H1 (cell line): ENCODE data around the gene ZNF385D. TPM values are rescaled to one million over a fixed set of nuclear protein-coding genes. Genes with fewer than 3 reads are reported as not detected.

ENCODE experiments used
- CTCF ChIA-PET: fragments of 300-600 bp; sonication (Branson Sonifier 250); formaldehyde crosslinking; loops from one replicate; lab custom pipeline; 2021; ENCODE audit not compliant: partially characterized antibody; lab: Charles Lee
- POLR2A ChIA-PET: fragments of 300-600 bp; sonication (Branson Sonifier 250); formaldehyde crosslinking; loops from one replicate; lab custom pipeline; 2021; ENCODE audit warnings: inconsistent platforms; ENCODE audit not compliant: partially characterized antibody; lab: Charles Lee
- DNase-seq, 2 experiments: peaks; one replicate each; pipeline versions ENCODE4 v3.0.0 to v3.0.0-alpha.2; 2010 to 2022; ENCODE audit warnings: low spot score in 2 of 2, low read depth in 1 of 2, mixed read lengths in 1 of 2
- FAIRE-seq: peaks from 2 replicates; lab custom pipeline; 2011; peaks lifted over from hg19 to GRCh38; lab: Jason Lieb, UNC
- H2AFZ ChIP-seq: 2 replicates; pipeline ENCODE4 v1.8.1; 2012; ENCODE audit warnings: low read length, inconsistent platforms
- H2AK5ac ChIP-seq: 2 replicates; pipeline ENCODE4 v1.6.1; 2013; ENCODE audit warnings: low read depth, low read length
- H2BK120ac ChIP-seq: replicated peaks from 2 replicates; pipeline ENCODE3; 2013; ENCODE audit warnings: low read depth, low read length, inconsistent platforms
- H2BK12ac ChIP-seq: 2 replicates; pipeline ENCODE4 v1.6.1; 2013; ENCODE audit warnings: low read depth, low read length
- H2BK15ac ChIP-seq: 2 replicates; pipeline ENCODE4 v1.6.1; 2013; ENCODE audit warnings: low read length
- H2BK20ac ChIP-seq: 2 replicates; pipeline ENCODE4 v1.6.1; 2013; ENCODE audit warnings: low read length
- H2BK5ac ChIP-seq: 2 replicates; pipeline ENCODE4 v1.6.1; 2013; ENCODE audit warnings: low read depth, low read length
- H3K14ac ChIP-seq: 2 replicates; pipeline ENCODE4 v1.6.1; 2013; ENCODE audit warnings: inconsistent platforms; ENCODE audit not compliant: insufficient read length
- H3K18ac ChIP-seq: 2 replicates; pipeline ENCODE4 v1.6.1; 2013; ENCODE audit warnings: low read length; ENCODE audit errors: extremely low read depth
- H3K23ac ChIP-seq: 2 replicates; pipeline ENCODE4 v1.6.1; 2013; ENCODE audit warnings: inconsistent platforms; ENCODE audit not compliant: insufficient read length
- H3K23me2 ChIP-seq: 2 replicates; pipeline ENCODE4 v1.6.1; 2013; ENCODE audit warnings: low read depth, low read length
- H3K27ac ChIP-seq: 2 replicates; pipeline ENCODE4 v1.6.1; 2011; ENCODE audit warnings: low read depth, low read length, inconsistent platforms
- H3K27me3 ChIP-seq, 4 experiments: replicated peaks in 1 of 4; 1 replicate in 1 of 4; 2 replicates in 3 of 4; pipeline versions ENCODE4 v1.6.1 to v1.8.1; 2011 to 2013; ENCODE audit warnings: low read length in 3 of 4, mild to moderate bottlenecking in 3 of 4, inconsistent platforms in 2 of 4, mixed read lengths in 2 of 4, moderate library complexity in 1 of 4; ENCODE audit not compliant: control insufficient read depth in 3 of 4, insufficient read depth in 3 of 4; ENCODE audit errors: extremely low read depth in 1 of 4
- H3K36me3 ChIP-seq, 4 experiments: 2 replicates each; pipeline versions ENCODE4 v1.6.1 to v1.8.1; 2011 to 2013; ENCODE audit warnings: mild to moderate bottlenecking in 4 of 4, low read length in 3 of 4, moderate library complexity in 2 of 4, control low read depth in 1 of 4, inconsistent platforms in 1 of 4; ENCODE audit not compliant: insufficient read depth in 4 of 4, control insufficient read depth in 2 of 4
- H3K4ac ChIP-seq: replicated peaks from 2 replicates; pipeline ENCODE3; 2013; ENCODE audit warnings: low read length, low read depth, mixed read lengths, inconsistent platforms; ENCODE audit not compliant: insufficient read length
- H3K4me1 ChIP-seq, 4 experiments: replicated peaks in 1 of 4; 1 replicate in 1 of 4; 2 replicates in 3 of 4; pipeline versions ENCODE4 v1.6.1 to v1.8.1; 2011 to 2013; ENCODE audit warnings: low read length in 3 of 4, inconsistent platforms in 2 of 4, mixed read lengths in 1 of 4; ENCODE audit not compliant: insufficient read depth in 4 of 4, control insufficient read depth in 3 of 4
- H3K4me2 ChIP-seq, 2 experiments: 2 replicates each; pipeline versions ENCODE4 v1.6.1 to v1.8.1; 2011 to 2013; ENCODE audit warnings: low read depth in 2 of 2, low read length in 2 of 2, control low read depth in 1 of 2, inconsistent platforms in 1 of 2, mild to moderate bottlenecking in 1 of 2; ENCODE audit not compliant: insufficient read depth in 1 of 2
- H3K4me3 ChIP-seq, 4 experiments: fragments of 200-600, 300-600 bp in 1 of 4; sonication (generic), shearing (Covaris generic), sonication (Bioruptor Twin) in 1 of 4; 2 replicates each; pipeline versions ENCODE4 v1.5.1 to v1.8.1; 2011 to 2016; ENCODE audit warnings: low read length in 4 of 4, low read depth in 3 of 4, control low read depth in 2 of 4, inconsistent platforms in 2 of 4, mild to moderate bottlenecking in 2 of 4, mixed read lengths in 1 of 4, moderate library complexity in 1 of 4; ENCODE audit not compliant: insufficient read depth in 2 of 4; ENCODE audit errors: extremely low read depth in 1 of 4
- H3K56ac ChIP-seq: replicated peaks from 2 replicates; pipeline ENCODE3; 2013; ENCODE audit warnings: low read depth, mild to moderate bottlenecking, mixed read lengths, low read length, inconsistent platforms; ENCODE audit not compliant: insufficient read length
- H3K79me1 ChIP-seq: 2 replicates; pipeline ENCODE4 v1.6.1; 2013; ENCODE audit warnings: low read depth, low read length, control low read depth
- H3K79me2 ChIP-seq, 2 experiments: 2 replicates each; pipeline versions ENCODE4 v1.6.1 to v1.8.1; 2012 to 2013; ENCODE audit warnings: low read length in 2 of 2, mild to moderate bottlenecking in 2 of 2, inconsistent platforms in 1 of 2; ENCODE audit not compliant: insufficient read depth in 2 of 2, control insufficient read depth in 1 of 2
- H3K9ac ChIP-seq, 4 experiments: replicated peaks in 1 of 4; 1 replicate in 1 of 4; 2 replicates in 3 of 4; pipeline versions ENCODE4 v1.6.1 to v1.8.1; 2011 to 2013; ENCODE audit warnings: low read depth in 3 of 4, low read length in 3 of 4, control low read depth in 2 of 4, mild to moderate bottlenecking in 2 of 4, moderate library complexity in 2 of 4, inconsistent platforms in 1 of 4; ENCODE audit errors: extremely low read depth in 1 of 4
- H3K9me3 ChIP-seq, 2 experiments: 2 replicates each; pipeline versions ENCODE4 v1.6.1 to v1.8.1; 2012 to 2013; ENCODE audit warnings: mild to moderate bottlenecking in 2 of 2, moderate library complexity in 2 of 2, control low read depth in 1 of 2, inconsistent platforms in 1 of 2, low read depth in 1 of 2, low read length in 1 of 2, mixed read lengths in 1 of 2; ENCODE audit not compliant: insufficient read depth in 2 of 2
- H4K20me1 ChIP-seq, 2 experiments: replicated peaks in 1 of 2; 2 replicates each; pipeline versions ENCODE3 to v1.8.1; 2011 to 2013; ENCODE audit warnings: inconsistent platforms in 2 of 2, low read length in 2 of 2, mild to moderate bottlenecking in 1 of 2; ENCODE audit not compliant: insufficient read depth in 2 of 2, control insufficient read depth in 1 of 2
- H4K5ac ChIP-seq: 2 replicates; pipeline ENCODE4 v1.6.1; 2013; ENCODE audit warnings: low read length, low read depth, mixed read lengths, inconsistent platforms; ENCODE audit not compliant: insufficient read length
- H4K8ac ChIP-seq: 2 replicates; pipeline ENCODE4 v1.8.0; 2013; ENCODE audit warnings: mild to moderate bottlenecking, moderate library complexity, low read length, inconsistent platforms; ENCODE audit not compliant: insufficient read depth; ENCODE audit errors: extremely low read depth
- H4K91ac ChIP-seq: replicated peaks from 2 replicates; pipeline ENCODE3; 2013; ENCODE audit warnings: low read length, mixed read lengths, inconsistent platforms; ENCODE audit not compliant: insufficient read length
- JUND ChIP-seq: IDR thresholded peaks from 2 replicates; pipeline ENCODE4 v1.6.1; 2011; ENCODE audit warnings: mild to moderate bottlenecking, improper control_type of control experiment, low read length
- POU5F1 ChIP-seq: IDR thresholded peaks from 2 replicates; pipeline ENCODE4 v1.6.1; 2011; ENCODE audit warnings: low read depth, mild to moderate bottlenecking, low read length, moderate library complexity
- RAD21 ChIP-seq, 2 experiments: IDR thresholded peaks in 1 of 2; conservative IDR thresholded peaks in 1 of 2; 2 replicates each; pipeline ENCODE4 v1.6.1; 2011; ENCODE audit warnings: low read depth in 2 of 2, low read length in 2 of 2, improper control_type of control experiment in 1 of 2, inconsistent platforms in 1 of 2, mild to moderate bottlenecking in 1 of 2, moderate library complexity in 1 of 2
- SP1 ChIP-seq: IDR thresholded peaks from 2 replicates; pipeline ENCODE4 v1.6.1; 2011; ENCODE audit warnings: low read depth, low read length
- WGBS, 2 experiments: shearing (Covaris generic) in 1 of 2; methylation state at CpG; one replicate each; pipeline versions ENCODE4 v1.1.6 to v1.1.7; 2013 to 2015; ENCODE audit warnings: low lambda C conversion rate in 2 of 2, mixed read lengths in 2 of 2, inconsistent platforms in 1 of 2, low coverage in 1 of 2, missing lambda C conversion rate in 1 of 2; ENCODE audit not compliant: insufficient replicate concordance in 2 of 2, insufficient coverage in 1 of 2, insufficient read length in 1 of 2; ENCODE audit errors: extremely low coverage in 1 of 2, missing lambda C conversion rate in 1 of 2; 5-methylcytosine and 5-hydroxymethylcytosine counted together
- polyA plus RNA-seq, 7 experiments: library from polyadenylated mRNA; depleted of rRNA in 3 of 7; stranded (reverse) in 5 of 7; unstranded in 2 of 7; fragments of >200 nt in 5 of 7; fragments of 200-250 nt in 2 of 7; gene quantifications; 1 replicate in 5 of 7; 2 replicates in 1 of 7; 4 replicates in 1 of 7; pipeline versions ENCODE4 v1.2.1 to v1.2.3, GENCODE V29; 2011 to 2013; ENCODE audit warnings: missing spikeins in 2 of 7, mixed read lengths in 2 of 7
- total RNA-seq: library from RNA; stranded (reverse); fragmentation: NEBNext Ultra II Directional; extraction: Animal tissue kit (Norgen Biotek cat#: 25700); gene quantifications from 2 replicates; pipeline ENCODE4 v1.2.1, GENCODE V29; 2021
- TF ChIP-seq, protein P1 (sequence below): IDR thresholded peaks from 2 replicates; pipeline ENCODE4 v1.6.1; 2012; ENCODE audit warnings: low read length, inconsistent platforms

The ZNF385D gene
- total and polyA plus RNA-seq, 2 of the 8 experiments (the other 6 are each of a cell fraction or from before 2014, with no cell fraction given): 5.9 to 10.8 TPM

DNA sequence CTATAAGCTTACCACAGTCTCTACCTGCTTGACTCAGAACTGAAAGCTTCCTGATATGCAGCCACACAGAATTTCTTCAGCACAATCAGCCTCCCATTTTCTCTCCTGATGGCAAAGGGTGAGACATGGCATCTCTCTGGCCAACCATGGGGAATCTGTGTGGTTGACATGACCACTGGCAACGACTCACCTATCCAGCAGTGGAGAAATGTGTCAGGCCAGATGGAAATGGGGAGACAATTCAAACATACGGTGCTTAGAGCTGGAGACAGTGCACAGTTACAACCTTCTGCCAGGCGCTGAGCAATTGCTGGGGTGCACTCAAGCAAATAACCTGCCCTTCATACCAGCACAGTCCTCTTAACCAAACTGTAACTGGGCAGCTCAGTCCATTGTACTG, 3.6 kb downstream of the ZNF385D start:
- Histone ChIP-seq H3K14ac (no peak overlapping the region), H4K8ac (no peak overlapping the region), H3K36me3 (no peaks in the 10 kb centered on the region), H2AK5ac (no peak overlapping the region), H2BK12ac (no peak overlapping the region; the same call in 1 of the 2 replicates), H2BK120ac (no peak overlapping the region), H3K23me2 (peaks cover 9% of the 10 kb centered on the region; the same call in 1 of the 2 replicates), H4K5ac (no peak overlapping the region), H3K23ac (no peak overlapping the region), H3K9me3 (peaks cover 0 to 5% of the 10 kb centered on the region in 2 experiments; a peak in 1 of 4 replicates), H2BK15ac (no peak overlapping the region), H3K79me2 (peaks cover 0 to 3% of the 10 kb centered on the region in 2 experiments; a peak in 2 of 4 replicates), H2BK5ac (no peak overlapping the region), H3K79me1 (no peaks in the 10 kb centered on the region), H3K4ac (no peak overlapping the region), H2BK20ac (no peak overlapping the region), H3K9ac (no peak overlapping the region), H4K20me1 (no peaks in the 10 kb centered on the region), H3K4me2 (no peak overlapping the region), H3K4me1 (peaks cover 0 to 10% (median 4%) of the 10 kb centered on the region in 4 experiments; a peak in 3 of 7 replicates), H3K27ac (no peak overlapping the region), H2AFZ (no peak overlapping the region), H3K4me3 (no peak overlapping the region), H3K18ac (no peak overlapping the region), H3K27me3 (no peaks in the 10 kb centered on the region; a peak in 1 of 7 replicates), H4K91ac (no peak overlapping the region), H3K56ac (no peak overlapping the region)
- no peak for FAIRE-seq
- no peak for DNase-seq
- WGBS, 2 experiments: 96% methylated on average over 3 of the region's 3 CpGs; no CpG with 5 or more reads in 1 of the 2 experiments
- ChIA-PET POLR2A (no interaction called here), CTCF (interaction anchor here (1.4 kb wide), 1 partner anchor 148 kb away, joined by 3 read pairs; no protein-coding TSS in a partner anchor)
- TF ChIP-seq, protein P1, sequence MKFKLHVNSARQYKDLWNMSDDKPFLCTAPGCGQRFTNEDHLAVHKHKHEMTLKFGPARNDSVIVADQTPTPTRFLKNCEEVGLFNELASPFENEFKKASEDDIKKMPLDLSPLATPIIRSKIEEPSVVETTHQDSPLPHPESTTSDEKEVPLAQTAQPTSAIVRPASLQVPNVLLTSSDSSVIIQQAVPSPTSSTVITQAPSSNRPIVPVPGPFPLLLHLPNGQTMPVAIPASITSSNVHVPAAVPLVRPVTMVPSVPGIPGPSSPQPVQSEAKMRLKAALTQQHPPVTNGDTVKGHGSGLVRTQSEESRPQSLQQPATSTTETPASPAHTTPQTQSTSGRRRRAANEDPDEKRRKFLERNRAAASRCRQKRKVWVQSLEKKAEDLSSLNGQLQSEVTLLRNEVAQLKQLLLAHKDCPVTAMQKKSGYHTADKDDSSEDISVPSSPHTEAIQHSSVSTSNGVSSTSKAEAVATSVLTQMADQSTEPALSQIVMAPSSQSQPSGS: no peak
- TF ChIP-seq POU5F1 (no peak), JUND (no peak), SP1 (no peak), RAD21 (IDR thresholded peaks at IDR 0.05 in 1 of 2, conservative IDR thresholded peaks at IDR 0.05 in 1 of 2; ENCODE audit: low read depth in 2 of 2, low read length in 2 of 2) (no peak)
